Endothelial cell of umbilical vein (primary cell): ENCODE data around the gene TPM4. TPM values are rescaled to one million over a fixed set of nuclear protein-coding genes. Genes with fewer than 3 reads are reported as not detected.

Experiments
- BruUV-seq: library from RNA; stranded (reverse); fragments of 400-500 nt; replicated peaks from 2 replicates; lab custom pipeline; 2021; lab: Mats Ljungman, UMichigan
- CTCF ChIA-PET: fragments of 300-600, 350-600 bp; sonication (Branson Sonifier 250); formaldehyde crosslinking; loops from one replicate; lab custom pipeline; 2021; ENCODE audit warnings: antibody characterized with exemption, inconsistent platforms; lab: Charles Lee
- POLR2A ChIA-PET: fragments of 300-600, 350-600 bp; sonication (Branson Sonifier 250); formaldehyde crosslinking; loops from one replicate; lab custom pipeline; 2021; ENCODE audit warnings: antibody characterized with exemption, inconsistent platforms; lab: Charles Lee
- DNase-seq: peaks from one replicate; pipeline ENCODE4 v3.0.0-alpha.2; 2011; ENCODE audit warnings: low read depth, low spot score
- FAIRE-seq: peaks from 2 replicates; lab custom pipeline; 2011; peaks lifted over from hg19 to GRCh38; lab: Jason Lieb, UNC
- H2AFZ ChIP-seq: 2 replicates; pipeline ENCODE4 v1.6.0; 2012; ENCODE audit warnings: low read depth, low read length, control low read depth, inconsistent platforms
- H3K27ac ChIP-seq: 2 replicates; pipeline ENCODE4 v1.5.1; 2011; ENCODE audit warnings: low read depth, mild to moderate bottlenecking, control low read depth, low read length, moderate library complexity; ENCODE audit not compliant: insufficient read depth
- H3K27me3 ChIP-seq, 2 experiments: 2 replicates each; pipeline versions ENCODE4 v1.6.0 to v1.6.1; 2011; ENCODE audit warnings: low read length in 2 of 2, mixed read lengths in 1 of 2; ENCODE audit not compliant: control insufficient read depth in 2 of 2, insufficient read depth in 2 of 2
- H3K36me3 ChIP-seq, 2 experiments: 2 replicates in 1 of 2; 3 replicates in 1 of 2; pipeline ENCODE4 v1.5.1; 2011; ENCODE audit warnings: low read length in 2 of 2, mild to moderate bottlenecking in 1 of 2, moderate library complexity in 1 of 2; ENCODE audit not compliant: control insufficient read depth in 2 of 2, insufficient read depth in 2 of 2; ENCODE audit errors: extremely low read depth in 1 of 2
- H3K4me1 ChIP-seq: 3 replicates; pipeline ENCODE4 v1.5.1; 2011; ENCODE audit warnings: mild to moderate bottlenecking, low read length; ENCODE audit not compliant: control insufficient read depth, insufficient read depth; ENCODE audit errors: extremely low read depth
- H3K4me2 ChIP-seq: 2 replicates; pipeline ENCODE4 v1.6.1; 2011; ENCODE audit warnings: low read length, control low read depth, mixed read lengths; ENCODE audit not compliant: insufficient read depth
- H3K4me3 ChIP-seq, 3 experiments: fragments of 200-600 bp in 1 of 3; sonication (generic), shearing (Covaris generic) in 1 of 3; replicated peaks in 1 of 3; 2 replicates each; pipeline ENCODE4 v1.5.1; 2011 to 2016; ENCODE audit warnings: control low read depth in 3 of 3, low read length in 3 of 3, mild to moderate bottlenecking in 2 of 3, inconsistent platforms in 1 of 3, low read depth in 1 of 3, moderate library complexity in 1 of 3; ENCODE audit not compliant: insufficient read depth in 1 of 3
- H3K79me2 ChIP-seq: 2 replicates; pipeline ENCODE4 v1.6.0; 2012; ENCODE audit warnings: low read length, inconsistent platforms; ENCODE audit not compliant: control insufficient read depth, insufficient read depth
- H3K9ac ChIP-seq: replicated peaks from 2 replicates; pipeline ENCODE3; 2011; ENCODE audit warnings: low read length, control low read depth; ENCODE audit not compliant: insufficient read depth; ENCODE audit errors: extremely low read depth
- H3K9me1 ChIP-seq: replicated peaks from 3 replicates; pipeline ENCODE4 v1.6.0; 2011; ENCODE audit warnings: mild to moderate bottlenecking, low read length; ENCODE audit not compliant: control insufficient read depth, insufficient read depth; ENCODE audit errors: extremely low read depth
- H3K9me3 ChIP-seq: replicated peaks from 2 replicates; pipeline ENCODE4 v1.5.1; 2012; ENCODE audit warnings: low read length, inconsistent platforms; ENCODE audit not compliant: control insufficient read depth, insufficient read depth
- H4K20me1 ChIP-seq: replicated peaks from 2 replicates; pipeline ENCODE3; 2011; ENCODE audit warnings: mild to moderate bottlenecking, low read length; ENCODE audit not compliant: control insufficient read depth, insufficient read depth; ENCODE audit errors: extremely low read depth
- CTCF ChIP-seq, 2 donors: IDR thresholded peaks; 1 replicate in 1 of 2; 2 replicates in 1 of 2; pipeline ENCODE4 v1.5.1; 2011; ENCODE audit warnings: low read length in 2 of 2, mild to moderate bottlenecking in 2 of 2, moderate library complexity in 2 of 2, control low read depth in 1 of 2, inconsistent platforms in 1 of 2, low read depth in 1 of 2; ENCODE audit not compliant: insufficient read depth in 1 of 2; ENCODE audit errors: extremely low read depth in 1 of 2
- EZH2 ChIP-seq: IDR thresholded peaks from 2 replicates; pipeline ENCODE4 v1.6.1; 2012; ENCODE audit warnings: borderline replicate concordance, low read depth, mild to moderate bottlenecking, moderate library complexity, low read length, inconsistent platforms; ENCODE audit not compliant: severe bottlenecking
- FOS ChIP-seq: IDR thresholded peaks from 2 replicates; pipeline ENCODE4 v1.6.1; 2011; ENCODE audit warnings: mild to moderate bottlenecking, low read length, moderate library complexity, borderline replicate concordance; ENCODE audit not compliant: insufficient read depth
- GATA2 ChIP-seq: IDR thresholded peaks from 2 replicates; pipeline ENCODE4 v1.7.0; 2011; ENCODE audit warnings: low read depth, mild to moderate bottlenecking, moderate library complexity, mixed read lengths, low read length; ENCODE audit not compliant: insufficient read length, insufficient read depth
- JUN ChIP-seq: IDR thresholded peaks from 2 replicates; pipeline ENCODE4 v1.6.1; 2011; ENCODE audit warnings: borderline replicate concordance, low read depth; ENCODE audit not compliant: insufficient read length, insufficient read depth
- MAX ChIP-seq: IDR thresholded peaks from 2 replicates; pipeline ENCODE4 v1.6.1; 2011; ENCODE audit not compliant: insufficient read depth, insufficient read length
- MYC ChIP-seq: IDR thresholded peaks from one replicate; pipeline ENCODE4 v1.6.1; 2011; ENCODE audit warnings: mild to moderate bottlenecking, low read depth, low read length
- POLR2A ChIP-seq: IDR thresholded peaks from 2 replicates; pipeline ENCODE4 v1.6.1; 2012; ENCODE audit warnings: low read depth, mild to moderate bottlenecking, control low read depth, low read length
- POLR2AphosphoS5 ChIP-seq: IDR thresholded peaks from 2 replicates; pipeline ENCODE4 v1.6.1; 2012; ENCODE audit warnings: low read depth, mild to moderate bottlenecking, control low read depth, low read length, moderate library complexity; ENCODE audit not compliant: insufficient read depth
- dilution Hi-C: fragments of 300-500 bp; cut with MboI; formaldehyde crosslinking; loops from one replicate; pipeline ENCODE4 v1.15.0; 2019; ENCODE audit warnings: low sequenced_read_pairs; ENCODE audit not compliant: extremely low pct_ligation_motif_present
- intact Hi-C: fragments of 100-400 bp; cut with micrococcal nuclease; formaldehyde crosslinking; loops from one replicate; pipeline ENCODE4 v1.10.0; 2022
- polyA plus RNA-seq, 4 experiments: library from polyadenylated mRNA; depleted of rRNA in 3 of 4; stranded (reverse) in 3 of 4; unstranded in 1 of 4; fragments of >200 nt; gene quantifications; 2 replicates each; pipeline versions ENCODE4 v1.2.1 to v1.2.3, GENCODE V29; 2011 to 2012; ENCODE audit warnings: missing spikeins in 1 of 4
- total RNA-seq: library from RNA; stranded (reverse); gene quantifications from 2 replicates; pipeline ENCODE4 v1.2.3, GENCODE V29; 2021

TPM4 gene
- total and polyA plus RNA-seq, 2 donors (not counting 3 experiments of a cell fraction or from before 2014, with no cell fraction given) = 430 to 924 TPM

- CTCF ChIA-PET = no interaction called here
- no peaks in the 10 kb centered on the region for H3K79me2 ChIP-seq
- no peak for TF ChIP-seq CTCF (IDR thresholded peaks at IDR 0.05; ENCODE audit: extremely low read depth in 1 of 2, insufficient read depth in 1 of 2, low read depth in 1 of 2, low read length in 2 of 2)
- TF ChIP-seq JUN = no peak
- TF ChIP-seq MYC = no peak
- TF ChIP-seq EZH2 = no peak
- TF ChIP-seq GATA2 = no peak
- TF ChIP-seq POLR2AphosphoS5 = no peak
- TF ChIP-seq POLR2A = no peak
- no peak for TF ChIP-seq MAX
- TF ChIP-seq FOS = no peak
- H3K27ac ChIP-seq = no peak overlapping the region
- no peak overlapping the region for H2AFZ ChIP-seq
- H3K36me3 ChIP-seq = no peaks in the 10 kb centered on the region
- no peak for DNase-seq
- H3K9me3 ChIP-seq = no peaks in the 10 kb centered on the region
- no peak for FAIRE-seq
- no peak overlapping the region for H3K9ac ChIP-seq
- no peaks in the 10 kb centered on the region for H3K9me1 ChIP-seq
- no peaks in the 10 kb centered on the region for H3K27me3 ChIP-seq
- POLR2A ChIA-PET = no interaction called here
- dilution Hi-C loops = no loop called here
- no peak overlapping the region for H3K4me2 ChIP-seq
- peaks cover 12% of the 10 kb centered on the region for H3K4me1 ChIP-seq
- intact Hi-C loops = no loop called here
- H3K4me3 ChIP-seq = no peak overlapping the region
- no peaks in the 10 kb centered on the region for H4K20me1 ChIP-seq
- no TSS peak for BruUV-seq
Observed at GRCh38 chr19:16038196-16038695, 38.0 kb upstream of the TPM4 start.
